ENCODE data around the gene YBX2.

YBX2 gene

DNA sequence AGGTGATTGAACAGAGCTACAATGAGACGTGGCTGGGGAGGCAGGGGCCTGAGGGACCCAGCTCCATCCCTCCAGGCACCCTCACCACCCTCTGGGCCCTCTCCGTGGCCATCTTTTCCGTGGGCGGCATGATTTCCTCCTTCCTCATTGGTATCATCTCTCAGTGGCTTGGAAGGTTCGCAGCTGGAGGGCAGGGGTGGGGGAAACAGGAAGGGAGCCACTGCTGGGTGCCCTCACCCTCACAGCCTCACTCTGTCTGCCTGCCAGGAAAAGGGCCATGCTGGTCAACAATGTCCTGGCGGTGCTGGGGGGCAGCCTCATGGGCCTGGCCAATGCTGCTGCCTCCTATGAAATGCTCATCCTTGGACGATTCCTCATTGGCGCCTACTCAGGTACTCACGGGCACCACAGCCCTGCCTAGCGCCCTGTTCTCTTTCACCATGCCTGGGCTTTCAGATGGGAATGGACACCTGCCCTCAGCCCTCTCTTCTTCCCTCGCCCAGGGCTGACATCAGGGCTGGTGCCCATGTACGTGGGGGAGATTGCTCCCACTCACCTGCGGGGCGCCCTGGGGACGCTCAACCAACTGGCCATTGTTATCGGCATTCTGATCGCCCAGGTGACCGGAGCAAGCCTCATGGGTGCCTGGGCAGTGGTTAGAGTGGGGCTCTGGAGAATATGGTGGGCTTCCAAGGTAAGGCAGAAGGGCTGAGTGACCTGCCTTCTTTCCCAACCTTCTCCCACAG lies 10.8 kb downstream of the YBX2 start:
- H3K4me3 ChIP-seq (ENCODE audit: low read depth, low read length): no peak overlapping the region
- TF ChIP-seq, protein P1, sequence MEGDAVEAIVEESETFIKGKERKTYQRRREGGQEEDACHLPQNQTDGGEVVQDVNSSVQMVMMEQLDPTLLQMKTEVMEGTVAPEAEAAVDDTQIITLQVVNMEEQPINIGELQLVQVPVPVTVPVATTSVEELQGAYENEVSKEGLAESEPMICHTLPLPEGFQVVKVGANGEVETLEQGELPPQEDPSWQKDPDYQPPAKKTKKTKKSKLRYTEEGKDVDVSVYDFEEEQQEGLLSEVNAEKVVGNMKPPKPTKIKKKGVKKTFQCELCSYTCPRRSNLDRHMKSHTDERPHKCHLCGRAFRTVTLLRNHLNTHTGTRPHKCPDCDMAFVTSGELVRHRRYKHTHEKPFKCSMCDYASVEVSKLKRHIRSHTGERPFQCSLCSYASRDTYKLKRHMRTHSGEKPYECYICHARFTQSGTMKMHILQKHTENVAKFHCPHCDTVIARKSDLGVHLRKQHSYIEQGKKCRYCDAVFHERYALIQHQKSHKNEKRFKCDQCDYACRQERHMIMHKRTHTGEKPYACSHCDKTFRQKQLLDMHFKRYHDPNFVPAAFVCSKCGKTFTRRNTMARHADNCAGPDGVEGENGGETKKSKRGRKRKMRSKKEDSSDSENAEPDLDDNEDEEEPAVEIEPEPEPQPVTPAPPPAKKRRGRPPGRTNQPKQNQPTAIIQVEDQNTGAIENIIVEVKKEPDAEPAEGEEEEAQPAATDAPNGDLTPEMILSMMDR (IDR thresholded peaks at IDR 0.05; ENCODE audit: borderline replicate concordance, insufficient read depth, low read depth, low read length): no peak

DNA sequence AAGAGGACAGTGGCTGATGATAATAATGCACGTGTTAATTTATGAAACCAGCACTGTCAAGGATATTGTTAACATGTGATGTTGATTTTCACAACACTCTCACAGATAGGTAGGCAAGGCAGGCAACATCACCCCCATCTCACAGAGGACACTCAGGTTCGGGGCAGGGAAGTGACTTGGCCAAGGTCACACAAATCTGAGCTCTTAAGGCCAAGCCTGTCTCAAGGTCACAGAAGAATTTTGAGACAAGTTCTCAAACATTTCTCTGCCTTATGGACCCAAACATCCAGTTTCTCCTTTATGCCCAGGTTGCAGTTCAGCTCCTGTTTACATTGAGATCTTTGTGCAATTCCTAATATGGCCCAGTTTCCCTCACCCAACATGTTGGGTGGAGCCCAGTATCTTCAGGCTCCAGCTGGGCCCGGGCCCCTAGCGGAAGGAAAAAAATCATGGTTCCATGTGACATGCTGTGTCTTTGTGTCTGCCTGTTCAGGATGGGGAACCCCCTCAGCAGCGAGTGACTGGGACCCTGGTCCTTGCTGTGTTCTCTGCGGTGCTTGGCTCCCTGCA lies 11.6 kb downstream of the YBX2 start:
- TF ChIP-seq, protein P1 (IDR thresholded peaks at IDR 0.05; ENCODE audit: borderline replicate concordance, insufficient read depth, low read depth, low read length): 0 out of 2 replicates have a peak, but pooled peaks have one; percentile 19
- H3K4me3 ChIP-seq (ENCODE audit: low read depth, low read length): no peak overlapping the region

DNA sequence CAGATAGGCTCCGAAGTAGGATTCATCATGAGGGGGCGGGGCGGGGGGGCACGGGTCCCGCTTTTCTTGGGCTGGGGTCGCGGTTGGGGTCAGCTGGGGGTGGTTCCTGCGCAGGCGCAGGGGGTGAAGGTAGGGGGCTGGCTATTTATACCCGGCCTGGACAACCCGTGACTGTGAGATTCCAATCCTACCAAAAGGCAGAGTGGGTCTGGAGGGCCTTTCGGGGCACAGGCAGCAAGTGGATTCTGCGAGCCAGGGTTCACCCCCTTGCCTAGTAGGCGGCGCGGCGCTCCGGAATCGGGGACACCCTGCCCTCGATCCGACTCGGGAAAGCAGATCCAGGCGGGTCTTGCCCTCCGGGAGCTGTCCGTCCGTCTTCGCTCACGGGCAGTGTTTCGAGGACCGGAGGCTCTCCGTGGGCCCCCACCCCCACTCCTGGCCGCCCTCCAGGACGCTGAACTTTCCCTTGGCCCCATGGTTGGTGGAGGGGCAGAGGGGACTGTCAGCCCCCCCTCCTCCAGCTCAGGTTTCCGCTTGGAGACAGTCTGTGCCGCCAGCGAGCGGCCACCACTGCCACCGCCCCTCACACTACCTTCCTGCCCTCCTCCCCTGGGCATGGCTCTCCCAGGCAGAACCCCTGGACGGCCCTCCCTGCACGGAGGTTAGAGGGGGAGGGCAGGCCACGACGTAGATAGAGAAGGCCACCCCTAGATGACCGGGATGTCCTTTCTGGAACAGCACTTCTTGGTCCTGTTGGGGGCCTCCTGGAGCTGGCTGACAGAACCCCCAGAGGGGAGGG lies 12.3 kb downstream of the YBX2 start:
- H3K4me3 ChIP-seq (ENCODE audit: low read depth, low read length): peak overlapping the region; percentile 53
- TF ChIP-seq, protein P1 (IDR thresholded peaks at IDR 0.05; ENCODE audit: borderline replicate concordance, insufficient read depth, low read depth, low read length): no peak

DNA sequence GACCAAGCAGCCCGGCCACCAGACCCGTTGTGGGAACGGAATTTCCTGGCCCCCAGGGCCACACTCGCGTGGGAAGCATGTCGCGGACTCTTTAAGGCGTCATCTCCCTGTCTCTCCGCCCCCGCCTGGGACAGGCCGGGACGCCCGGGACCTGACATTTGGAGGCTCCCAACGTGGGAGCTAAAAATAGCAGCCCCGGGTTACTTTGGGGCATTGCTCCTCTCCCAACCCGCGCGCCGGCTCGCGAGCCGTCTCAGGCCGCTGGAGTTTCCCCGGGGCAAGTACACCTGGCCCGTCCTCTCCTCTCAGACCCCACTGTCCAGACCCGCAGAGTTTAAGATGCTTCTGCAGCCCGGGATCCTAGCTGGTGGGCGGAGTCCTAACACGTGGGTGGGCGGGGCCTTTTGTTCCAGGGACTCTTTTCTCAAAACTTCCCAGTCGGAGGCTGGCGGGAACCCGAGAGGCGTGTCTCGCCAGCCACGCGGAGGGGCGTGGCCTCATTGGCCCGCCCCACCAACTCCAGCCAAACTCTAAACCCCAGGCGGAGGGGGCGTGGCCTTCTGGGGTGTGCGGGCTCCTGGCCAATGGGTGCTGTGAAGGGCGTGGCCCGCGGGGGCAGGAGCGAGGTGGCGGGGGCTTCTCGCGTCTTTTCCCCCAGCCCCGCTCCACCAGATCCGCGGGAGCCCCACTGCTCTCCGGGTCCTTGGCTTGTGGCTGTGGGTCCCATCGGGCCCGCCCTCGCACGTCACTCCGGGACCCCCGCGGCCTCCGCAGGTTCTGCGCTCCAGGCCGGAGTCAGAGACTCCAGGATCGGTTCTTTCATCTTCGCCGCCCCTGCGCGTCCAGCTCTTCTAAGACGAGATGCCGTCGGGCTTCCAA lies 13.1 kb downstream of the YBX2 start, which contains the start of gene SLC2A4:
TSS of gene SLC2A4 (plus strand) at position 645 of the 879 bp plus-strand sequence. CDS start at position 862, 217 bp downstream.
- TF ChIP-seq, protein P1 (IDR thresholded peaks at IDR 0.05; ENCODE audit: borderline replicate concordance, insufficient read depth, low read depth, low read length): no peak
- H3K4me3 ChIP-seq (ENCODE audit: low read depth, low read length): peak within 1 kb of the TSS; percentile 53

DNA sequence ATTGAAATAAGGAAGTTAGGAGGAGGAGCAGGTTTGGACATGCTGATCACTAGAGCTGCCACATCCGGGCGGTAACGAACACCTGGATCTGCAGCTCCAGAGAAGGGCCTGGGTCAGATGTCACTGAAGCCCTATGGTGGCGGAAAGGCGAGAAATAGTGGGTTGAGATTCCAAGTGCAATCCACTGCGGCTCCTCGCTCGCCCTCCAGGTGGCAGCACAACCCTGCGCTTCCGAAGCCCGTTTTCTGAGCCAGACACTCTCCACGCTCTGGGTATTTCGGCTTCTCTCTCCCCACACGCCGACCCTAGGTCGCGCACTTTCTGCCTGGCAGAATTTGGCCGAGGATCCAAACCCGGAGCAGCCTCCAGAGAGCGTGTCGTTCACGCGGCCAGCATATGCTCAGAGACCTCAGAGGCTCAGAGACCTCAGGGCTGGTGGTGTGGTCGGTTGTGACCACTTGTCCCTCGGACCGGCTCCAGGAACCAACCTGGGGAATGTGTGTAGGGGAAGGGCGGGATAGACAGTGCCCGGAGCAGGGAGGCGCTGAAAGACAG lies 13.8 kb downstream of the YBX2 start:
- peak overlapping the region; percentile 30 for H3K4me3 ChIP-seq (ENCODE audit: low read depth, low read length)
- TF ChIP-seq, protein P1 (IDR thresholded peaks at IDR 0.05; ENCODE audit: borderline replicate concordance, insufficient read depth, low read depth, low read length): peak; percentile 84

DNA sequence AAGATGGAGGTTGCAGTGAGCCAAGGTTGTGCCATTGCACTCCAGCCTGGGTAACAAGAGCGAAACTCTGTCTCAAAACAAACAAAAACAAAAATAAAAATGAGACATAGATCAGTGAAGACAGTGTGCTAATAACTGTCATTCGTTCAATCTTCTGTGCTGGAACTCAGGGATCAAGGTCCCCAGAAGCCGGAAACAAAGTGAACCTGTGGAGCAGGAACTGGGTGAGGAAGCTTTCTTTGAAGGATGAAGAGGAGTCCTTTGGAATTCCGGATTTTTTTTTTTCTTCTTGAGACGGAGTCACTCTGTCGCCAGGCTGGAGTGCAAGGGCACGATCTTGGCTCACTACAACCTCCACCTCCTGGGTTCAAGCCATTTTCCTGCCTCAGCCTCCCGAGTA lies 15.0 kb downstream of the YBX2 start:
- no peak overlapping the region for H3K4me3 ChIP-seq (ENCODE audit: low read depth, low read length)
- TF ChIP-seq, protein P1 (IDR thresholded peaks at IDR 0.05; ENCODE audit: borderline replicate concordance, insufficient read depth, low read depth, low read length): no peak
